WTC11 (cell line): ENCODE measurements around the gene ABCG1.

Source experiments
- ATF1 ChIP-seq: sonication (generic); formaldehyde crosslinking; IDR thresholded peaks from 2 replicates; pipeline ENCODE4 v1.8.1; 2023; ENCODE audit warnings: mild to moderate bottlenecking, moderate library complexity, missing genetic modification reagents
- CTCF ChIP-seq: fragments of 200-600 bp; IDR thresholded peaks from 2 replicates; pipeline ENCODE4 v1.8.0; 2022; ENCODE audit warnings: antibody characterized with exemption
- E2F4 ChIP-seq: sonication (generic); formaldehyde crosslinking; IDR thresholded peaks from 2 replicates; pipeline ENCODE4 v1.8.1; 2022; ENCODE audit warnings: low read depth, mild to moderate bottlenecking, moderate library complexity, missing genetic modification reagents, borderline replicate concordance
- FOXP1 ChIP-seq: sonication (generic); formaldehyde crosslinking; IDR thresholded peaks from 2 replicates; pipeline ENCODE4 v1.8.0; 2022; ENCODE audit warnings: missing genetic modification reagents, mild to moderate bottlenecking, moderate library complexity, borderline replicate concordance

DNA sequence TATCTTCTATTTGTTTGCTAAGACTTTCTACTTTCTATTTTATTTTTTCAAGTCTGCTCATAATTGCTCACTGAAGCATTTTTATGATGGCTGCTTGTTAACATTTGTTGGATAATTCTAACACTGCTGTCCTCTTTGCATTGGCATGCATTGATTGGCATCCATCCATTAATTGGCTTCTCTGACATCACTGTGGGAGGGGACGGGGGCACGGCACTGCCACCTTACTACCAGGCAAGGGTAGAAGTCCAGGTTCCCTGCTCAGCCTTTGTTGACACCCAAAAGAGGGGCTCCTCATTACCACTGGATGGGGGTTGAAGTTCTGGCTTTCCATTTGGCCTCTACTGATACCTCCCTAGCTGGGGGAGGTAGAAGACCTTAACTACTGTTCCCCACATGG is 11.5 kb upstream of the ABCG1 start:
- TF ChIP-seq ATF1 (CRISPR knock-in tag) (no peak), CTCF (no peak), E2F4 (no peak), FOXP1 (no peak)
